HG03378 (cell line): ENCODE measurements around the gene ZNF682.
"Not testable (repeated sequence)": the region's sequence is repeated elsewhere in the genome, so short reads cannot be mapped to it uniquely, and the experiment has no call there.

ENCODE experiments used
- ATAC-seq: cut with Tn5 transposase; IDR thresholded peaks from one replicate; pipeline ENCODE4 v1.9.1; 2021; ENCODE audit warnings: mild to moderate bottlenecking, moderate library complexity; ENCODE audit not compliant: unreplicated experiment

The ZNF682 gene

DNA sequence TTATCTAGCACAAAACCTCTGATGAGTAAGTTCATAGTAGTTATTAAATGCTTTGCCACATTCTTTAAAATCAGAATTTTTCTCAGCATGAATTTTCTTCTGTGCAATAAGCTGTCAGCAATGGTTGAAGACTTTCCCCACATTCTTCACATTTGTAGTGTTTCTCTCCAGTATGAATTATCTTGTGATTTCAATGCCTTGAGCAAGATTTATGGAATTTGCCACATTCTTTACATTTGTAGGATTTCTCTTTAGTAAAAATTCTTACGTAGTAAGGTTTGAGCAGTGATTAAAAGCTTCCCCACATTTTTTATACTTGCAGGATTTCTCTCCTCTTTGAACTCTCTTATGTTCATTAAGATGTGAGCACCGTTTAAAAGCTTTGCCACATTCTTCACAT, 33.6 kb downstream of the ZNF682 start:
- no peak for ATAC-seq

DNA sequence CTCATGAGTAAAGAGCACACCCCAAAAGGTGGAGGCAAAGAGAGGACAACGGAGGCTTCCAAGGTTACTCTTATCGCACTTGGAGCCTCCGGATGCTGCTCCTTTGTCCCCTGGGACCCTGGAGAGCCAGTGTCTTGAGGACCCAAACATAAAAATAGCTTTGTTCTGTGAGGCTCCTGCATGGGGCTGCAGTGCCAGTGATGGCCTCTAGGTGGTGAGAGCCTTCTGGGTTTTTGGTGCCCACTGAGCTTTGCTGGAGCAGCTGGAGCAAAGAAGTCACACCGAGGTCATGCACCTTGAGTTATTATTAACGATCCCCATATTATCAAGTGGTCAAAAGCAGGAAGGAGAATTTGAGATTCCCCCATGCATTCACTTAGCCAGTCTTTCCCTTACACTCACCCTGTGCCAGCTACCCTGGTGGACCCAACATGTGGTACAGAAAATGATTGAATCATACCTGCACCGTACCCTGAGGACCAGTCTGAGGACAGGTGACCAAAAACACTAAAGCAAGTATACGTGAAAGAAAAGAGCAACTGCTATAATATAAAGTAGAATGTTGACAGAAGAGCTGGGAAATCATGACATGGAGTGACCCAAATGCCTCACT, 41.5 kb downstream of the ZNF682 start:
- no peak for ATAC-seq

DNA sequence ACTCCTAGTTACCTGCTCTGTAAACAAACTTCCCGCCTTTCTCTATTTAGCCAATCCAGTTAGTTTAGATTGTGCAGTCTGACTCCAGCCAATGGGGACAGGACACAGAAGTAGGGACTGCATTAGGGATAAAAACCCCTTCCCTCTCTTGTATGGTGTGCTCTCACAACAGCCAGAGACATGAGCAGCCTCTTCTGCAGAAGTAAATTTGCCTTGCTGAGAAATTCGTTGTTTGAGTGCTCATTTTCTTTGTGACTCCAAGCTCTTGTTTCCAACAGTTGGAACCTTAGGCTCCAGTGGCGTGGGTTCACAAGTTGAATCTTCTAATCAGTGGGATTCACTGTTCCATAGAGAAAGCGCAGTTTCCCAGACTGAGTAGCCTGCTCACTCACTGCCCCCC, 72.4 kb downstream of the ZNF682 start:
- ATAC-seq = no peak

- ATAC-seq = not testable (repeated sequence)
Measured at GRCh38 chr19:19966126-19966525, 73.2 kb downstream of the ZNF682 start.

DNA sequence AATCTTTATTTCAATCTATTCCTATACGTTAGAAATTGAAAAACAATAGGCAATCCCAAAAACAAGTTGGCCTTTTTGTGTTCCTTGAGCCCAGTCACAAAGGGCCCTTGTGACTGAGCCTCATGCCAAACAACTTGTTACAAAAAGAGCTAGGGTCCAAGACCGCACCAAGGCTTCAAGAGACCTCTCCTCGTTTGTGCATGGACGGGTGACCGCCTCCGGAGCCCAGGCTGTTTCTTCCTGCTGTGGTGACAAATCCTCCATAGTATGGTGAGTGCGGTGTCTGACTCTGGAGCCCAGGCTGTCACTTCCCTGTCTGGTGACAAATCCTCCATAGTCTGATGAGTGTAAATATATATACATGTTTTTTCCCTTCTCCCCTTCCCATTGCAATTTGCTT, 74.9 kb downstream of the ZNF682 start:
- no peak for ATAC-seq

- ATAC-seq = not testable (repeated sequence)
Measured at GRCh38 chr19:19959151-19959799, 80.0 kb downstream of the ZNF682 start.

DNA sequence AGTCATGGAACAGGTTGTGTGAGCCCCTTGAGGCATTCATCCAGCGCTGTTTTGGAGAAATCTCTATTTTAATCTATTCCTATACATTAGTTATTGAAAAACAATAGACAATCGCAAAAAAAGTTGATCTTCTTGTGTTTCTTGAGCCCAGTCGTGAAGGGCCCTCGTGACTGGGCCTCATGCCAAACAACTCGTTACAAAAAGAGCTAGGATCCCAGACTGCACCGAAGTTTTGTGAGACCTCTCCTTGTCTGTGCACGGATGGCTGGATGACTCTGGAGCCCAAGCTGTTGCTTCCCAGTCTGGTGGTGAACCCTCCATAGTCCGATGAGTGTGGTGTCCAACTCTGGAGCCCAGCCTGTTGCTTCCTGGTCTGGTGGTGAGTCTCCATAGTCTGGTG, 81.5 kb downstream of the ZNF682 start:
- ATAC-seq = not testable (repeated sequence)

GRCh38 chr19:19956434-19957075, 82.8 kb downstream of the ZNF682 start:
- ATAC-seq = no peak

GRCh38 chr19:19955208-19955607, 84.1 kb downstream of the ZNF682 start:
- no peak for ATAC-seq
